Right cardiac atrium (tissue), 5 donors: ENCODE data around the gene GDI1. TPM values are rescaled to one million over a fixed set of nuclear protein-coding genes. Genes with fewer than 3 reads are reported as not detected.
"Not testable (repeated sequence)": the region's sequence is repeated elsewhere in the genome, so short reads cannot be mapped to it uniquely, and the experiment has no call there.

ENCODE experiments used
- ATAC-seq, 2 donors: fragments of 200-7000 bp; cut with Tn5 transposase; one replicate each; pipeline versions ENCODE4 v1.8.0 to v1.9.1; 2020; ENCODE audit warnings: moderate library complexity in 2 of 2, mild to moderate bottlenecking in 1 of 2
- DNase-seq, 3 donors: peaks; one replicate each; pipeline ENCODE4 v3.0.0-alpha.2; 2020
- H3K27ac ChIP-seq: one replicate; pipeline ENCODE4 v1.5.1; 2013; ENCODE audit warnings: mild to moderate bottlenecking, low read length, control low read depth, moderate library complexity
- H3K27me3 ChIP-seq: one replicate; pipeline ENCODE4 v1.6.1; 2013; ENCODE audit not compliant: control insufficient read depth, insufficient read depth
- H3K4me1 ChIP-seq: one replicate; pipeline ENCODE4 v1.6.1; 2013; ENCODE audit warnings: low read length; ENCODE audit not compliant: control insufficient read depth, insufficient read depth
- H3K4me3 ChIP-seq: one replicate; pipeline ENCODE4 v1.5.1; 2013; ENCODE audit warnings: low read length, control low read depth
- H3K9me3 ChIP-seq: one replicate; pipeline ENCODE4 v1.6.1; 2013; ENCODE audit warnings: low read length; ENCODE audit not compliant: control insufficient read depth
- WGBS: extraction: QIAGEN DNeasy Blood & Tissue Kit; methylation state at CpG from one replicate; pipeline ENCODE4 v1.1.7; 2013; 5-methylcytosine and 5-hydroxymethylcytosine counted together
- intact Hi-C, 4 donors: fragments of 100-400 bp; cut with DNase I; formaldehyde crosslinking; loops; one replicate each; pipeline versions ENCODE4 v1.11.0 to v1.14.0; 2022 to 2023
- long read RNA-seq, 4 donors: library from polyadenylated mRNA; unstranded; transcript quantifications; one replicate each; pipeline ENCODE4 v2.0.0, GENCODE V29; 2020 to 2021
- polyA plus RNA-seq: library from polyadenylated mRNA; stranded (reverse); fragments of 200-250 nt; gene quantifications from one replicate; pipeline ENCODE4 v1.2.3, GENCODE V29; 2013
- total RNA-seq, 4 donors: library from RNA; stranded (reverse); fragmentation: NEBNext Ultra II Directional; extraction: Animal tissue kit (Norgen Biotek cat#: 25700); gene quantifications; one replicate each; pipeline ENCODE4 v1.2.1, GENCODE V29; 2021
- donor health status: healthy with polysubstance abuse.
- donor health status: DM: no; HTN: yes; CAD: no.
- donor health status: DM: no; HTN: no; CAD: no.
- donor health status: DM: no; HTN: yes; CAD: no; lungs with severe emphysema.
- donor health status: DM: yes; HTN: yes; CAD: no.

The GDI1 gene
- 10 to 100 TPM; 82.7 to 99.3 (median 96.9) TPM for total RNA-seq
- polyA plus RNA-seq, result 102 TPM
- long read RNA-seq, donor 1, transcript GDI1-204 (11 exons, 2,474 nt), result major isoform, 150 of 188 reads
- long read RNA-seq, donor 1, partial matches to known transcripts, result 21 of 188 reads
- long read RNA-seq, donor 1, other reads (novel, unspliced or antisense), result 13 of 188 reads
- long read RNA-seq, donor 2, transcript GDI1-204 (11 exons, 2,474 nt), result major isoform, 55 of 65 reads
- long read RNA-seq, donor 2, partial matches to known transcripts, result 1 of 65 reads
- long read RNA-seq, donor 2, other reads (novel, unspliced or antisense), result 9 of 65 reads
- long read RNA-seq, donor 3, transcript GDI1-204 (11 exons, 2,474 nt), result major isoform, 66 of 85 reads
- long read RNA-seq, donor 3, partial matches to known transcripts, result 16 of 85 reads
- long read RNA-seq, donor 3, other reads (novel, unspliced or antisense), result 3 of 85 reads
- long read RNA-seq, donor 4, transcript GDI1-204 (11 exons, 2,474 nt), result major isoform, 82 of 101 reads
- long read RNA-seq, donor 4, partial matches to known transcripts, result 6 of 101 reads
- long read RNA-seq, donor 4, other reads (novel, unspliced or antisense), result 11 of 101 reads

DNA sequence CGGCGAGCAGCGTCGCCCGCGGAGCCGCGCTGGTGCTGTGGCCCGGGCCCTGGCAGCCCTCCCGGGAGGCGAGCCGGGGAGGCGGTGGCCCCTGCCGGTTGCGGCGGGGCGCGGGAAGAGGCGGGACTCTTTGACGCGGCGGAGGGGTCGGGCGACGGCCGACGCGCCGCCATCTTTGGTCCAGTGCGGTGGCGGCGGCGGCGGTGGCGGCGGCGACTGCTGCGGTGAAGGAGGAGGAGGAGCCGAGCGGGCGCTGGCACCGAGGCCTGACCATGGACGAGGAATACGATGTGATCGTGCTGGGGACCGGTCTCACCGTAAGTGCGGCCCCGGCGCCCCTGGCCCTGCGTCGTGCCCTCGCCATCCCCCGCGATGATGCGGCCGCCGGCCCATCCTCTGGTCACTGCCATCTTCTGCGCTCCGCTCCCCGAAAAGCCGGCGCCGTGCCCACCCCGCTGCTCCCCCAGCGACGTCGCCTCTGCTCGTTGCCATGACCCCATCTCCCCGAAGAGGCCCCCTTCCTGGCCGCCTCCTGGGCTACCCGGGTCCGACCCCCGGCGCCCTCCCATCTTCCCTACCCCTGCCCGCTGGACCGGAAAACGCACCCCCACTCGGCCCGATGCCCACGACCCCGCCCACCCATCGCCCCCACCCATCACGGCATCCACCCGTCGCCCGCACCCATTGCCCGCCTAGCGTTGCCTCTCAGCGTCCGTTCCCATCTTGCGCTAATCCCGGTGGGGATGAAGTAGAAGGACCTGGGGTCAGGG lies at the start of gene GDI1:
TSS of gene GDI1 (plus strand) at position 172 of the 770 bp plus-strand sequence. CDS start at position 273, 101 bp downstream.
- Histone ChIP-seq H3K4me3 (peak within 1 kb of the TSS; percentile 79), H3K27me3 (no peaks in the 10 kb centered on the region), H3K9me3 (no peaks in the 10 kb centered on the region), H3K27ac (peak within 1 kb of the TSS; percentile 79), H3K4me1 (peaks cover 1% of the 10 kb centered on the region)
- intact Hi-C loops, result no loop called here
- WGBS, result under 1% methylated on average over 83 of the region's 93 CpGs
- DNase-seq, result peak; percentile 72 to 87 (median 85)
- ATAC-seq, result peak; percentile 60 to 70

DNA sequence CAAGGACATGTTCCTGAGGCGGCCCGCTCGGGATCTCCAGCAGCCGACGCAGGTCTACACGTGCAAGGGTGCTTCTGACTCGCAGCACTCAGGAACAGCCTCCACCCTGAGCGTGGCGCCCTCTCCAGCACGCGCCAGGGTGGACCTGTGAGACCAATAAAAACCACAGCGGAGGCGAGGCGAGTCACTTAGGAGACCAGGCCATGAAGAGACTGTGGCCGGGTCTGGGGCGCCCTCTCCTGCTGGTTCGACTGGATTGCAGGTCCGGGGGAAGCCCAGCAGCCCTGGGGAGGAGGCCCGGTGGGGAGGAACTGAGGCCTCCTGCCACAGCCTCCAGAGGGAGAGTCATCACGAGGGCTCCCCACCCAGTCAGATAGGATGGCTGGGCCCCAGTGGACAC lies 48.9 kb upstream of the GDI1 start:
- H3K4me3 ChIP-seq, H3K9me3 ChIP-seq, H3K27me3 ChIP-seq, H3K4me1 ChIP-seq, DNase-seq, H3K27ac ChIP-seq, intact Hi-C loops: not testable (repeated sequence)
- ATAC-seq, result peak; percentile 6 to 13
- no CpG with 5 or more reads among the region's 20 CpGs for WGBS

DNA sequence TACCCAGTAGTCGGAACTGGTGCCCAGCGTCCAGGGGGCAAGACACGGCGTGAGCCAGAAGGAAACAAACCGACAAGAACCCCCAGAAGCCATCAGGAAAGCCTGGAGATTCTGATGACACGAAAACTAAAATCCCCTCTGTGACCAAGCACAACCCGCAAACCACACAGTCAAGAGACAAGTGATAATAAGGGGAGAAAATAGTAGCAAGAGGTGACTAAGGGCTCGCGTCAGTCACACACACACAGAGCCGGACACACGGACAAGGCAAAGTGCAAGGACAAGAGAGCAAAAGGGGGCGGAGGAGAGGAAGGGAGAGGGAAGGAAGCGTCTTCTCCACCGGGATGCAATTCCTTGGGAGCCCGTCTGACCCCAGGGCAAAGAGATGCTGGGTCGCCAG lies 48.3 kb upstream of the GDI1 start:
- H3K4me3 ChIP-seq, DNase-seq, H3K9me3 ChIP-seq, H3K27ac ChIP-seq, intact Hi-C loops, H3K27me3 ChIP-seq, H3K4me1 ChIP-seq: not testable (repeated sequence)
- ATAC-seq, result peak in 1 of 2 donors; percentile 2
- WGBS, result no CpG with 5 or more reads among the region's 16 CpGs

DNA sequence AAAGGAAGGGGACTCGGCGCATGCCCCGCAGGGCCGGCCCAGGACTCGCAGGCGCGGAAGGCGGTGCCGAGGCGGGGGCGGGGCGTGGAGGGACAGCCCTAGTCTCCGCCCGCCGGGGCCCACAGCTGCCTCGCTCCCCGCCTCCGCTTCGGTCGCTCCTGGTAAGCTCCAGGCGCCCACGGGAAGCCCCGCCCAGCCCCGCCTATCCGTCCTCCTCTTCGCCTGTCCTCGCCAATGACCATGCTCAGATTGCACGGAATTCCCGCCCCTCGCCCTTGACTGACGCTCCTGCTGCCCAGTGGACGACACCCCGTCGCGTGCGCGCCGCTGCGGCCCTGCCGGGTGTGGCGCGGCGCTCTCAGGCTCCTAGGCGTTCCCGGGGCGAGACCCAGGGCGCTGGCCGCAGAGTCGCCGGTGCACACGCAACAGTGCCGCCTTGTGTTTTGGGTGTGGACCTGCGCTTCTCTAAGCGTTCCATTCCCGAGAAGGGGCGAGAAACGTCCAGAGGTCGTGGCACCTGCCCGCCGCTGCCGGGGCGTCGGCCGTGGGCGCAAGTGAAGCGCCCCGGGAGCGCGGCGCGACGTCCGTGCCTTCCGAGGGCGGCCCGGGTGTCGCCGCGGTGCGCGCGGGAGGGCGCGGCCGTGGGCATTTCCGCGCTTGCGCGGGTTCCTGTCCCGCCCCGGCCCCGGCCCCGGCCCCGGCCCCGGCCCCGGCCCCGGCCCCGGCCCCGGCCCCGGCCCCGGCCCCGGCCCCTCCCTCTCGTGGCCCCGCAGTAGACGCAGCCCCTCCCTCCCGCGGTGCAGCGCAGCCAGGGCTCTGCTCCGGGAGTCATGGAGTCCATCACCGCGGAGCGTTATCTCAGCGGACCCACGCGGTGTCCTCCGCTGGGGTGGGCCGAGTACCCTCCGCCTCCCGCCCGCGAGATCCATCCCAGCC lies 46.9 kb upstream of the GDI1 start:
- H3K4me1 ChIP-seq, H3K9me3 ChIP-seq, DNase-seq, H3K27me3 ChIP-seq, intact Hi-C loops, H3K4me3 ChIP-seq: not testable (repeated sequence)
- 4% methylated on average over 4 of the region's 121 CpGs for WGBS
- peak overlapping the region; percentile 58 for H3K27ac ChIP-seq
- peak; percentile 89 to 92 for ATAC-seq

DNA sequence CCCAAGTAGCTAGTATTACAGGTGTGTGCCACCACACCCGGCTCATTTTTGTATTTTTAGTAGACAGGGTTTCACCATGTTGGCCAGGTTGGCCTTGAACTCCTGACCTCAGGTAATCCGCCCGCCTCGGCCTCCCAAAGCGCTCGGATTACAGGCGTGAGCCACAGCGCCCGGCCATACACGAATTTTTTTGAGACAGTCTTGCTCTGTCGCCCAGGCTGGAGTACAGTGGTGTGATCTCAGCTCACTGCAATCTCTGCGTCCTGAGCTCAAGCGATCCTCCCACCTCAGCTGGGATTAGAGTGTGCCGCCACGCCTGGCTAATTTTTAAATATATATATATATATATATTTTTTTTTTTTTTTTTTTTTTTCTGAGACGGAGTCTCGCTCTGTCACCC lies 40.6 kb upstream of the GDI1 start:
- H3K4me1 ChIP-seq, H3K9me3 ChIP-seq, intact Hi-C loops, DNase-seq, H3K27ac ChIP-seq, H3K27me3 ChIP-seq, ATAC-seq, H3K4me3 ChIP-seq: not testable (repeated sequence)
- 91% methylated on average over 15 of the region's 17 CpGs for WGBS

DNA sequence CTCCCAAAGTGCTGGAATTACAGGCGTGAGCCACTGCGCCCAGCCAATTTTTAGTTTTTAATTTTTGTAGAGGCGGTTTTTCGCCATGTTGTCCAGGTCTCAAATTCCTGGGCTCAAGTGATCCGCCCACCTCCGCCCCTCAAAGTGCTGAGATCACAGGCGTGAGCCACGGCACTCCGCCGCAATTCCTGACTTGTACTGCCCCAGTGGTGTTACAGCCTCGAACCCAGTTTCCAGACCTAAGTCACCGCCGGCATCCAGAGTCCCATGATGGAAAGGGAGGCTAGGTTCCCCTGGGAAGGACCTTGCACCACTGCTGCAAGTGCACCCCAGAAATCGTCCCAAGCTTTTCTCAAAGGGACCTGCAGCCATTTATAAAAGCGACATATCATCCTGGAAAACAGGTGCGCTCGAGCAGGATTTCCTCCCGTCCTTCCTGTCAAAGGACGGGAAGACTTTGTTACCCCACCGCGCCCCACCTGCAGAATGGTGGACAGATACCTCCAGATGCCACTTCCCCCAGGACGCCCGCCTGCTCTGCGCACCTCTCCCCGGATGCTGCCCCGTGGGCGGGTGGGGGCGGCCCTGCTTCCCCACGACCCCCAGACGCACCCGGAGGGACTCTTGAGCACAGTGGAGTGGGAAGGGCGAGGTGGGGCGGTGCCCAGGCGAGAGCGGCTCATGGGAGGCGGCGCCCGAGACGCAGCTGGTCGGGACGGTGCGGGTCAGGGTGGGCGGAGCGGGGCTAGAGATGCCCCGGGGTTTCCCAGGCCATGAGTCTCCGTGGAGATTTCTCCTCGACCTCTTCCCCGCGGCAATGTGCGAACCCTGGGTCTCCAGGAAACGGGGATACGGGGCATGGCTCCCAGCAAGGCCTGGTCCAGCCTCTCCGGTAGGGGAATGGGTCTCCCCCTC lies 39.7 kb upstream of the GDI1 start:
- peak; percentile 86 to 93 (median 92) for DNase-seq
- H3K4me1 ChIP-seq, result peaks cover 2% of the 10 kb centered on the region
- no peaks in the 10 kb centered on the region for H3K27me3 ChIP-seq
- no peaks in the 10 kb centered on the region for H3K9me3 ChIP-seq
- peak overlapping the region; percentile 42 for H3K4me3 ChIP-seq
- ATAC-seq, result peak; percentile 91
- 4% methylated on average over 43 of the region's 53 CpGs for whole genome bisulfite sequencing
- peak overlapping the region; percentile 98 for H3K27ac ChIP-seq
- intact Hi-C loops, result no loop called here

DNA sequence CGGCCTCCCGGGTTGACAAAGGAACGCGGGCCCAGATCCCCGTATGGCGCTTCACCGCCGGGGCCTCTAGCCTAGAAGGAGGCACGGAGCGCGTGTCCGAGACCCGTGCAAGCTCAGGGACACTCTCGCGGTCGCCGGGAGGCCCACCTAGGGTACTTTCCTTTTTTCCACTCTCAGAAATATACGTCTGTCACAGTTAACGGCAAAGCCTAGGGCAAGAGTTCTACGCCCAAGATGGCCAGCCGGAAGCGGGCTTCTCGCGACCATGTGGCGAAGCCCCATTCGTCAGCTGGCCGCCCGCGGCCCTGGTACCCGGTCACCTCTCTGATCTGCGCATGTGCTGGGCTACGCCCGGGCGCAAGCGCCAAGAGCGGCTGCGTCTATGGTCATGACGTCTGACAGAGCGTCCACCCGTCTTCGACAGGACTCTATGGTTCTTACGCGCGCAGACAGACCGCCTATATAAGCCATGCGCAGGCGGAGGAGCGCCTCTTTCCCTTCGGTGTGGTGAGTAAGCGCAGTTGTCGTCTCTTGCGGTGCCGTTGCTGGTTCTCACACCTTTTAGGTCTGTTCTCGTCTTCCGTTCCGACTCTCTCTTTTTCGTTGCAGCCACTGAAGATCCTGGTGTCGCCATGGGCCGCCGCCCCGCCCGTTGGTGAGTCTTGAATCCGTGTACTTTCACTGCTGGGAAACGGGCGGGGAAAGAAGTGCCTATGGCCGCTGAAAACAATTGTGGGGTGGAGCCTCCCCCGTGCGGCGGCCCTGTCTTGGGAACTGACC lies 38.9 kb upstream of the GDI1 start, which contains the start of gene RPL10:
TSS of gene RPL10 (plus strand) at position 490 of the 780 bp plus-strand sequence. CDS start at position 633, 143 bp downstream.
- ATAC-seq, result peak; percentile 91 to 93
- under 1% methylated on average over 69 of the region's 69 CpGs for WGBS
- DNase-seq, result peak; percentile 95 to 98 (median 97)
- Histone ChIP-seq H3K4me1 (peaks cover 2% of the 10 kb centered on the region), H3K4me3 (peak within 1 kb of the TSS; percentile 99), H3K27me3 (no peaks in the 10 kb centered on the region), H3K9me3 (no peaks in the 10 kb centered on the region), H3K27ac (peak within 1 kb of the TSS; percentile 100)
- intact Hi-C loops, result no loop called here

DNA sequence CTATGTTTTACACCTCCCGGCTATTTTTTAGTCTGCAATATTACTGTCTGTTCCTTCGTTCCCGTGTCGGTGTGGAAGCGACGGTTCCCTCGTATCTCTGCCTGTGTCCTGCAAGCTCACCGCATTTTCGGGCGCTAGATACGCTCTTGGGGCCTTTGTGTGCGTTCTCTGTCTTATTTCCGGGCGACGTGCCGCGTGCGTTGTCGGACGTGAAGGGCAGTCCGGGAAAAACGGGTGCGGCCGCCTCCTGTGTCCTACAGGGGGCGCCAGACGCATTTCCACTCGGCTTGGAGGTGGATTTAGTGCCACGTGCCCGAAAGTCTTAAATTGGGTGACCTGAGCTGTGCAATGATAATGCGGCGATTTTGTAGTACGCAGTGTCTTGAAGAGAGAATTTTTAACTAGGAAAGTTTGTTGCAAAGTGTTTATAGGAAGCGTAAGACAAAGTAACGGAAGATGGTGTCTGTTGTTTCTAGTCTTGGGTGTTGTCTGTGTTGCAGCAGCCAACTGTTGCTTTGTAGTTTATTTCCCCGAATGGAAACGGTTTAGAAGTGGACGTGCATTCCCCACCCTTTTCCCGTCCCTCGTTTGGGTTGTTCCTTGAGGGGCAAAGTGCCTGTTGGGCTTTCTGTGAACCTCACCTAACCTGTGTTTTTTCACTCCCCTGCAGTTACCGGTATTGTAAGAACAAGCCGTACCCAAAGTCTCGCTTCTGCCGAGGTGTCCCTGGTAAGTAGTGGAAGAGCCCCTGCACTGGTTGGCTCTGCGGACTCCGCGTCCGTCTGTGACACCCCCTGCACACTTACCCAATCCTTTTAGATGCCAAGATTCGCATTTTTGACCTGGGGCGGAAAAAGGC lies 38.1 kb upstream of the GDI1 start:
- intact Hi-C loops, result no loop called here
- peaks cover 2% of the 10 kb centered on the region for H3K4me1 ChIP-seq
- ATAC-seq, result peak; percentile 49 to 61

More for the DNA sequence above, 38.1 kb upstream of the GDI1 start:
- H3K4me3 ChIP-seq, result peak overlapping the region; percentile 99
- no peaks in the 10 kb centered on the region for H3K9me3 ChIP-seq
- 1% methylated on average over 49 of the region's 49 CpGs for WGBS
- peak overlapping the region; percentile 100 for H3K27ac ChIP-seq
- peak; percentile 86 to 94 (median 94) for DNase-seq
- H3K27me3 ChIP-seq, result no peaks in the 10 kb centered on the region
